ENCODE measurements around the gene MMP8. TPM values are rescaled to one million over a fixed set of nuclear protein-coding genes. Genes with fewer than 3 reads are reported as not detected.

The MMP8 gene
- total RNA-seq, 1 experiment from 2014 or later = not detected

- no peaks in the 10 kb centered on the region for H4K20me1 ChIP-seq (ENCODE audit: control insufficient read depth, insufficient read depth, insufficient read length)
- no peak overlapping the region for H3T11ph ChIP-seq (ENCODE audit: low read length)
- Mint-ChIP-seq H3K27me3 (ENCODE audit: low read depth) (no peaks in the 10 kb centered on the region), H3K4me1 (peaks cover 33% of the 10 kb centered on the region in 2 experiments), H3K9me3 (peaks cover 4 to 6% of the 10 kb centered on the region in 2 experiments; a peak in 4 of 5 replicates), H3K36me3 (ENCODE audit: insufficient read depth in 1 of 3, low read depth in 3 of 3) (peaks cover 2 to 8% (median 7%) of the 10 kb centered on the region in 3 experiments; a peak in 5 of 7 replicates), H3K4me3 (no peak overlapping the region), H3K27ac (peak overlapping the region in 2 of 3 experiments; percentile 71 to 86; a peak in 4 of 7 replicates)
- no peak overlapping the region for H2AK5ac ChIP-seq (ENCODE audit: insufficient read length, low read length)
- H3K79me1 ChIP-seq (ENCODE audit: insufficient read depth, low read depth, low read length, poor library complexity, severe bottlenecking) = no peaks in the 10 kb centered on the region
- H2BK12ac ChIP-seq (ENCODE audit: insufficient read length, low read depth, low read length) = no peak overlapping the region
- no peak overlapping the region for H3K14ac ChIP-seq (ENCODE audit: insufficient read depth, low read length)
- no peak overlapping the region for H3K4ac ChIP-seq (ENCODE audit: low read depth, low read length)
- no peak overlapping the region for H2BK120ac ChIP-seq (ENCODE audit: low read depth, low read length, poor library complexity, severe bottlenecking)
- no peak overlapping the region for H4K8ac ChIP-seq (replicated peaks; ENCODE audit: insufficient read length, low read depth, low read length)
- TF ChIP-seq CTCF (conservative IDR thresholded peaks at IDR 0.05) = no peak
- no peak overlapping the region for H2BK15ac ChIP-seq (ENCODE audit: low read depth, low read length)
- no peak overlapping the region for H4K5ac ChIP-seq (ENCODE audit: insufficient read length, low read depth, low read length)
- H3K27me3 ChIP-seq (ENCODE audit: insufficient read depth, low read length) = no peaks in the 10 kb centered on the region
- H3K9ac ChIP-seq (ENCODE audit: extremely low read depth, insufficient read length, low read length) = no peak overlapping the region
- H3K23ac ChIP-seq (ENCODE audit: insufficient read length, low read depth, low read length) = no peak overlapping the region
- no peak overlapping the region for H3K18ac ChIP-seq (ENCODE audit: insufficient read length, low read depth, low read length)
- no peaks in the 10 kb centered on the region for H3K23me2 ChIP-seq (ENCODE audit: insufficient read length, low read depth, low read length, poor library complexity, severe bottlenecking)
- no peak overlapping the region for H2BK5ac ChIP-seq (ENCODE audit: insufficient read length, low read length)
- no peak overlapping the region for H2BK20ac ChIP-seq (ENCODE audit: low read depth, low read length, poor library complexity, severe bottlenecking)
- H3K27ac ChIP-seq (ENCODE audit: insufficient read length, low read depth, low read length) = no peak overlapping the region
- H3K9me3 ChIP-seq (ENCODE audit: control insufficient read depth, low read depth, low read length) = no peaks in the 10 kb centered on the region
- DNase-seq = no peak
- H2AFZ ChIP-seq (ENCODE audit: low read length) = no peak overlapping the region
- peaks cover 6% of the 10 kb centered on the region; the same call in 1 of the 2 replicates for H3K4me1 ChIP-seq (ENCODE audit: insufficient read depth, low read length)
- H4K91ac ChIP-seq (ENCODE audit: insufficient read length, low read depth, low read length) = no peak overlapping the region
- H3K56ac ChIP-seq (ENCODE audit: insufficient read length, low read depth, low read length) = no peak overlapping the region
- no peaks in the 10 kb centered on the region for H3K79me2 ChIP-seq (ENCODE audit: insufficient read depth, low read length)
- no peak overlapping the region for H3K4me2 ChIP-seq (ENCODE audit: insufficient read depth, insufficient read length, low read length)
Observed at GRCh38 chr11:102751673-102752072, 26.9 kb upstream of the MMP8 start.
